OCI-LY3 (cell line): Measurements from ENCODE around the gene ARNT2.

Experiments
- EZH2phosphoT487 ChIP-seq: fragments of 200-600 bp; shearing (Covaris generic); IDR thresholded peaks from 2 replicates; pipeline ENCODE4 v1.6.1; 2018; ENCODE audit warnings: antibody characterized with exemption, mixed run types, low read depth
- TF ChIP-seq, protein P1 (sequence below): fragments of 200-600, 300-600 bp; sonication (generic); IDR thresholded peaks from 2 replicates; pipeline ENCODE4 v1.5.1; 2014; ENCODE audit warnings: antibody characterized with exemption, low read length, low read depth

DNA sequence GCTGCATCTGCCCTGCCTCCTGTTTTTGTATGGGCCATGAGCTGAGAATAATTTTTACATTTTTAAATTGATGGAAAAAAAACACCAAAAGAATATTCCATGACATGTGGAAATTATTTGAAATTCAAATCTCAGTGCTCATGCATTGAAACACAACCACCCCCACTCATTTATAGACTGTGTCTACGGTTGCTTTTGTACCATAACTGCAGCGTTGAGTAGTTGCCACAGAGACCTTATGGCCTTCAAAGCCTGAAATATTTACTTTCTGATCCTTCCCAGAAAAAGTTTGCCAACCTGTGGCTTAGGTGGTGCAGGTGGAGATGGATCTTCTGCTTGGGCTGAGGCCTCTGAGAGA, 28.1 kb downstream of the ARNT2 start:
- TF ChIP-seq, protein P1, sequence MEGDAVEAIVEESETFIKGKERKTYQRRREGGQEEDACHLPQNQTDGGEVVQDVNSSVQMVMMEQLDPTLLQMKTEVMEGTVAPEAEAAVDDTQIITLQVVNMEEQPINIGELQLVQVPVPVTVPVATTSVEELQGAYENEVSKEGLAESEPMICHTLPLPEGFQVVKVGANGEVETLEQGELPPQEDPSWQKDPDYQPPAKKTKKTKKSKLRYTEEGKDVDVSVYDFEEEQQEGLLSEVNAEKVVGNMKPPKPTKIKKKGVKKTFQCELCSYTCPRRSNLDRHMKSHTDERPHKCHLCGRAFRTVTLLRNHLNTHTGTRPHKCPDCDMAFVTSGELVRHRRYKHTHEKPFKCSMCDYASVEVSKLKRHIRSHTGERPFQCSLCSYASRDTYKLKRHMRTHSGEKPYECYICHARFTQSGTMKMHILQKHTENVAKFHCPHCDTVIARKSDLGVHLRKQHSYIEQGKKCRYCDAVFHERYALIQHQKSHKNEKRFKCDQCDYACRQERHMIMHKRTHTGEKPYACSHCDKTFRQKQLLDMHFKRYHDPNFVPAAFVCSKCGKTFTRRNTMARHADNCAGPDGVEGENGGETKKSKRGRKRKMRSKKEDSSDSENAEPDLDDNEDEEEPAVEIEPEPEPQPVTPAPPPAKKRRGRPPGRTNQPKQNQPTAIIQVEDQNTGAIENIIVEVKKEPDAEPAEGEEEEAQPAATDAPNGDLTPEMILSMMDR = no peak
- TF ChIP-seq EZH2phosphoT487 = no peak
